ENCODE measurements around the gene NAT16. TPM values are rescaled to one million over a fixed set of nuclear protein-coding genes. Genes with fewer than 3 reads are reported as not detected.

Gene NAT16
- polyA plus RNA-seq, 1 donor from 2014 or later: 4.5 TPM

GRCh38 chr7:101216860-101217387 lies 36.8 kb upstream of the NAT16 start:
- Histone ChIP-seq H3K79me2 (replicated peaks; ENCODE audit: insufficient read depth, low read length) (peaks cover 22% of the 10 kb centered on the region), H3K9ac (ENCODE audit: low read length) (peak overlapping the region; percentile 80), H3F3A (ENCODE audit: insufficient read depth, low read length, poor library complexity, severe bottlenecking) (no peaks in the 10 kb centered on the region), H3K4me3 (ENCODE audit: low read length) (peak overlapping the region; percentile 94), H2AFZ (ENCODE audit: low read depth, low read length) (peak overlapping the region; percentile 41), H4K20me1 (ENCODE audit: insufficient read depth) (no peaks in the 10 kb centered on the region), H3K27me3 (ENCODE audit: insufficient read depth, low read depth, low read length) (no peaks in the 10 kb centered on the region), H3K27ac (ENCODE audit: low read length) (peak overlapping the region; percentile 74), H3K9me3 (ENCODE audit: low read length) (no peaks in the 10 kb centered on the region), H3K36me3 (ENCODE audit: insufficient read depth, low read length) (no peaks in the 10 kb centered on the region), H3K4me2 (ENCODE audit: low read length) (peak overlapping the region; percentile 88), H3K9me2 (ENCODE audit: insufficient read depth, low read length) (no peaks in the 10 kb centered on the region)
- TF ChIP-seq RAD21 (conservative IDR thresholded peaks at IDR 0.05): no peak
- TF ChIP-seq TAF1 (IDR thresholded peaks at IDR 0.05; ENCODE audit: low read depth): no peak
- no peak for TF ChIP-seq CTCF (IDR thresholded peaks at IDR 0.05; ENCODE audit: poor library complexity, severe bottlenecking)
- peak; percentile 1 for TF ChIP-seq MXI1 (conservative IDR thresholded peaks at IDR 0.05; ENCODE audit: poor library complexity, severe bottlenecking)
- no peak for TF ChIP-seq EP300 (conservative IDR thresholded peaks at IDR 0.05; ENCODE audit: poor library complexity, severe bottlenecking)
- peak; percentile 2 for TF ChIP-seq REST (IDR thresholded peaks at IDR 0.05; ENCODE audit: borderline replicate concordance)
- TF ChIP-seq POLR2AphosphoS5 (IDR thresholded peaks at IDR 0.05): no peak
- TF ChIP-seq EZH2 (IDR thresholded peaks at IDR 0.05; ENCODE audit: borderline replicate concordance, insufficient read depth, low read length, poor library complexity, severe bottlenecking): no peak
- TF ChIP-seq SMC3 (conservative IDR thresholded peaks at IDR 0.05; ENCODE audit: poor library complexity): no peak

- TF ChIP-seq MXI1 (conservative IDR thresholded peaks at IDR 0.05; ENCODE audit: poor library complexity, severe bottlenecking) (no peak), TAF1 (IDR thresholded peaks at IDR 0.05; ENCODE audit: low read depth) (no peak), RAD21 (conservative IDR thresholded peaks at IDR 0.05) (no peak), REST (IDR thresholded peaks at IDR 0.05; ENCODE audit: borderline replicate concordance) (no peak), POLR2AphosphoS5 (IDR thresholded peaks at IDR 0.05) (no peak), EZH2 (IDR thresholded peaks at IDR 0.05; ENCODE audit: borderline replicate concordance, insufficient read depth, low read length, poor library complexity, severe bottlenecking) (no peak), SMC3 (conservative IDR thresholded peaks at IDR 0.05; ENCODE audit: poor library complexity) (no peak), CTCF (IDR thresholded peaks at IDR 0.05; ENCODE audit: poor library complexity, severe bottlenecking) (no peak), EP300 (conservative IDR thresholded peaks at IDR 0.05; ENCODE audit: poor library complexity, severe bottlenecking) (no peak)
- Histone ChIP-seq H3K79me2 (replicated peaks; ENCODE audit: insufficient read depth, low read length) (peaks cover 22% of the 10 kb centered on the region), H4K20me1 (ENCODE audit: insufficient read depth) (no peaks in the 10 kb centered on the region)
Observed at GRCh38 chr7:101216001-101216859, 36.1 kb upstream of the NAT16 start.

More at GRCh38 chr7:101216001-101216859, 36.1 kb upstream of the NAT16 start:
- H3K9ac ChIP-seq (ENCODE audit: low read length): peak overlapping the region; percentile 80
- no peaks in the 10 kb centered on the region for H3K9me2 ChIP-seq (ENCODE audit: insufficient read depth, low read length)
- no peak overlapping the region for H2AFZ ChIP-seq (ENCODE audit: low read depth, low read length)
- no peaks in the 10 kb centered on the region for H3F3A ChIP-seq (ENCODE audit: insufficient read depth, low read length, poor library complexity, severe bottlenecking)
- H3K4me2 ChIP-seq (ENCODE audit: low read length): peak overlapping the region; percentile 88
- H3K9me3 ChIP-seq (ENCODE audit: low read length): no peaks in the 10 kb centered on the region
- no peaks in the 10 kb centered on the region for H3K27me3 ChIP-seq (ENCODE audit: insufficient read depth, low read depth, low read length)
- H3K4me3 ChIP-seq (ENCODE audit: low read length): peak overlapping the region; percentile 94
- H3K36me3 ChIP-seq (ENCODE audit: insufficient read depth, low read length): no peaks in the 10 kb centered on the region
- no peak overlapping the region for H3K27ac ChIP-seq (ENCODE audit: low read length)
